NCI-H82 (cell line): ENCODE measurements around the gene XRCC3.
"Not testable (repeated sequence)": the region's sequence is repeated elsewhere in the genome, so short reads cannot be mapped to it uniquely, and the experiment has no call there.

Experiments
- DNase-seq: peaks from one replicate; lab custom pipeline; 2025; lab: John Stamatoyannopoulos, UW

Gene XRCC3

DNA sequence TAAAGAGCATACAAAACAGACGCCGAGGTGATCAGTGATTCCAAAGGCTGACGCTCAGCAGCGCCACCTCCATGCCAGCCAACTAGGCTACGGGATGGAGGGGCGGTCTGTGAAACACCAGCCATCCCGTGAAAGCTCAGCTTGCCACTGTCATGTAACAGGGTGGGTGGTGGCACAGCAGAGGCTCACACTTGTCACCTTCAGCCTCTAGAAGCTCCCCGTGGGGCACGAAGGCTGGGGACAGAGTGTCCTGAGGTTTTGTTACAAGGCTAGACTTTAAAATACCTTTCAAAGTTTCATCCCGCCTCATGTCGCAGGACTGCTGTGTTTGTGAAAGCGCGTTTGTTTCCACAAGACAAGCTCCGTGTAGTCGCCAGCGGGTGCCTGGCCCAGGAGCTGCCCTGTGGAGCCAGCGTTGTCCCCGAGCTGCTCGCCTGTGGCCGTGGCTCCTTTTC lies 20.7 kb downstream of the XRCC3 start:
- no peak for DNase-seq

DNA sequence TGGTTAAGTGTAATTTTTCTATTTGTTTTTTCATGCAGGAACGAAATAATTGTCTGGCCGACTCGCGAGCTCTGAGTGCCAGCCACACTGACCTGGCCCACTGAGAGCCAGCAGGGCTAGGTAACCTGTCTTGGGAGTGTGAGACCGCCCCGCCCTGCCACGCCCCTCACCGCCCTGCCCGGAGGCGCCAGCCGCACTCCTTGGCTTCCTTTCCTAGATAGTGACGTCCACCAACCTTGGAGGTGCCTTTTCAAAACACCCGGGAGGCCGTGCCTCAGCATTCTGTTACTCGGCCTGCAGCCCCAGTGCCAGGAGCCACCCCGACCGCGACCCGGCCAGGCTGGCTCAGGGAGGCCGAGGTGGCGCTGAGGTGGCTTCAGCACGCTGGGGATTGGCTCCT lies 21.7 kb downstream of the XRCC3 start:
- DNase-seq = no peak

DNA sequence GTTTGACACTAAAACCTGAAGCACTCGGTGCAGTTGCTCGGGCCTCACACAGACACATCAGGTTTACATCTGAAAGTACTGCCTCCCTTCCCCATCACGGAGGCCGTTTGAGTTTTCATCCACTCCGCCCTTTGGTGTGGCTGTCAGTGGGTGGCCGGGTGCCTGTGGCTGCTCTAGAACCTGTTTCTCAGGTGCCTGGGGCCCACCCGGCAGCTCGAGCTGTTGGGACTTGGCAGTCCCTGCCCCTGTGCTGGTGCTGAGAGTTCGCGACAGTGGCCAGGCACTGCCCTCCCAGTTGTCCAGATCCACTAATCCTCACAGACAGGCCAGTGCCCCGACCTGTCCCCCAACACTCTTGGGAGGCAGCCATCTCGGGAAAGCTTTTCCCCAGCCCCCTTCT lies 22.4 kb downstream of the XRCC3 start:
- no peak for DNase-seq

GRCh38 chr14:103692159-103692558 lies 23.1 kb downstream of the XRCC3 start:
- DNase-seq = no peak

GRCh38 chr14:103691655-103692054 lies 23.6 kb downstream of the XRCC3 start:
- not testable (repeated sequence) for DNase-seq

- no peak for DNase-seq
Observed at GRCh38 chr14:103690332-103690731, 24.9 kb downstream of the XRCC3 start.

DNA sequence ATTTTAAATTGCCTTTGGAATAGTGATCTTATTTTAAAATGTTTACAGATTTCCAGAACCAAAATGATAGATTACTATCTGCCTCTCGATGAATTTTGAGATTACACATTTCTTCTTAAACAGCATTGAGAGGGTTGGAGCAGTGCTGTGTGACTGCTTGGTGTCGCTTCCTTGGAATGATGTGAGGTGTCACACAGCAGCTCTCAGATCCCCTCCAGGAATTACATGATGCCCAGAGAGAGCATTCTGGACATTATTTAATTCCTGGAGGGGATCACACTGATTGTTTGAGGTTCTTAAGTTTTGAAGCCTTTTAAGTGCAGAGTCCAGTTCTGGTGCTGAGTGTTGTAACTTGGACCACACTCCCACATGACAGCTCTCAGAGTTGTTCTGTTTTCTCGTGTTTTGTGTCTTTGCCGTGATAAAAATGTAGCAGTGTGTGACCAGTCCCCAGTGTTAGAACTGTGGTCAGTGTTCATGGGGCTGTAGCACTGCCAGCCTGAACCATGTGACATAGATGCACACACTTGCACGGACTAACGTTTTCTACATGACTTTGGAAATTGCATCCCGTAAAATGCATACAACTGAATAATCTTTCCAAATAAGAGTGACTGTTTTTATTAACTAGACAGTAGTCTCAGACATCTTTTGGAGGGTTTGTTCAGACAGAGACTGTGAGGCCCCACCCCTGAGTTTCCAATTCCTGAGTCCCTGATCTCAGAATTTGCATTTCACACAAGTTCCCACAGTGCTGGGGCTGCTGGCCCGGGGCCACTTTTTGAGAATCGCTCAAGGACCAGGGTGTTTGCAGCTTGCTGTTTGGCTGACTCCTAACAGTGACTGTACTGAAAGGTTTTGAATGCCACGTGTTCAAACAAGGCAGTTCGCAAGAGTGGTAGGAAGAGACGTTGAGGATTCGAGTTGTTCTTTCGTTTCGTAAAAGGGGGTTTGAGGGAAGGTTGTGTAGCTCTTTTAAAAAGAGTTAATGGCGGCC lies 26.0 kb downstream of the XRCC3 start:
- DNase-seq = no peak

DNA sequence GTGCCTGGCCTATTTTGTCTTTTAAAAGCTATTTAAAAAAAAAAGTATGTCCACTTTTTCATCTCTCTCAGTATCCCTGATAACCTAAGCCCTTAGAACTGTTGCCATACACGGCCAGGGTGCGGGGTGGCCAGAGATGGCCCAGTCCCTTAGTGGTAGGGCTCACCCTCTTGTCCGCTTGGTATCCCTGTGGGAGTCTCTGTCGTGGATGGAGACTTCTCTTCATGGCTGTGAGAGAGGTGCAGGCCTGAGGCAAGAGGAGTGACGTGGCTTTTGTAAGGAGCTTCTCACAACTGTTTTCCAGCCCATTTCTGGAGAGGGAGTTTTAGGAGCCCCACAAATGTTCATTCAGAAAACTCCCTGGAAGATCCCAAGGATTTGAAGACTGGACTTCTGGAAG lies 26.8 kb downstream of the XRCC3 start:
- no peak for DNase-seq

DNA sequence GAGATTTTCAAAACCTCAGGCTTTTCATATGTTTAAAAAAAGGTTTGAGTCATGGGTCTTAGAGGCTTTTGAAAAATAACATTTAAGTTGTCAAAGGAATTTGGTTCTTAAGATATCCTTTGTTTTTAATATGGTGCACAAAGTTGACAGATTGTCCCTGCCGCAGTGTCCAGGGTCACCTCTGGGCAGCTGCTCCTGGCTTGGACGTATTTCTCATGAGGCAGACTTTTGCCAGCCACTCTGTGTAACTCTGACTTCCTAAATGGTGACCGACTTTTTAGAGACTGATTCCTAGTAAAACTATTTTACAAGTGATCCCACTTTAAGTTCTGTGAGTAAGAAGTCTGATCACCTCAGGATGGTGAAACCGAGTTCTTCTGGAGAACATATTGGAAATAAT lies 27.5 kb downstream of the XRCC3 start:
- no peak for DNase-seq

DNA sequence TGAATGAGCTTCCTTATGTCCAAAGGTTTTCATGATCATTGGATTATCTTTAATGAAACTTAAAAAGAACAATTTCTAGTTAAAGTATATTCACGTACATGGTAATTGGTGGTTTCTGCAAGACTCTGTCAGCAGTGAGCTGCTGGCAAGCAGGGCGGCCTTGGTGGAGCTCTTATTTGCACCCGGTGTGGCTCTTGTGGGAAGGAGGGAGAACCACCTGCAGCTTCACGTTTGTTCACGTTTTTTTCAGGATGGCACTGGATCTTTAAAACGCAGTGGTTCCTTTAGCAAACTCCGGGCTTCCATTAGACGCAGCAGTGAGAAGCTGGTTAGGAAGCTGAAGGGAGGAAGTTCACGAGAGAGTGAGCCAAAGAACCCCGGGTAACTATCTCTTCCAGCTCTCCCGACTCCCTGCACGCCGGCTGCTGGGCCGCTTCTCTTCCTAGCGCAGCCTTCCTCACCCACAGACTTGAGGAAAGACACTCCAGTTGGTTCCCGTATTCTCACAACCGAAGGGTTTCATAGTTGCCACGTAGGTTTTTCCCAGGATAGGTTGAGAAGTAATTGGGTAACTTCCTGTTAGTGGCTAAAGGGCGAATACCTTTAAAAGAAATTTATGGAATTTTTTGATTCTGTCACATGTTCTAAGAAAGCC lies 28.3 kb downstream of the XRCC3 start:
- DNase-seq = no peak

DNA sequence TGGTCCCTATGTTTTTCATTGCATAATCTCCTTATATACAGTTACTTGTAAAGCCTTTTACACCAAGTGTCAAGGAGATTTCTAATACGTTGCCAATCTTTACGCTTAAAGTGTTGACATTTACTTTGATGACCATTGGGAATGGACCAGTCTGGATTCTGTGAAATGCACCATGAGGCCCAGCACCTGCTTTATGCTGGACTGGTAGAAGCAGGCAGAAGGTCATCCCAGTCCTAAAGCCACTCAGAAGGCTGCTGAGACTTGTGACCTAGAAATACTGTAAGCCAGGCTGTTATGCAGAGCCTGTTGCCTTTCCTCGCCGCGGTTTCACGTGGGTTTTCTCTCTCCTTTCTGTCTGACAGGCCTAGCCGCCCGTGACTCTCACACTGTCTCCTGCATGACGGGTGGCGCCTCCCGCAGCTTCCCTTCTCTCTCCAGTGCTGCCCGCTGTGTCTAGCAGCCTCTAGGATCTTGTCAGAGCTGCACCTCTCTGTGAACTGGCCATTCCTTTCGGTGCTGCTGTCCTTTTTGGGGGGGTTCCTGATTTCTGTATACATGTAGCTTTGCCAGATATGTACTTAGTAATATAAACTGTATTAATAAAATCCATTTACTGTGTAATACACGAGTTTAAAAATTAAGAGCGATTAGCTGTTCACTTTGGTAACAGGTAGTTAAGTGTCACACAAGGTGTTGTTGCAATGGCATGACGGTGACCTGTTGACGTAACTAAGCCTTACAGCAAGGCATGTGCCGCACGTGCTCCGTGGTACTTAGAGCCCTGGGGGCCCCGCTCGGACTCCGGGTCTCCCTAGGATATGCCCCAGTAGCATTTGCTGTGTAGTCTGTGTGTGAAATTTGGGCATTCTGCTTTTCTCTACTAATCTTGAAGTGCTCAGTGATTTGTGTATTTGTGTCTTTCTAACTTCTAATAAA lies 29.7 kb downstream of the XRCC3 start:
- DNase-seq = no peak

DNA sequence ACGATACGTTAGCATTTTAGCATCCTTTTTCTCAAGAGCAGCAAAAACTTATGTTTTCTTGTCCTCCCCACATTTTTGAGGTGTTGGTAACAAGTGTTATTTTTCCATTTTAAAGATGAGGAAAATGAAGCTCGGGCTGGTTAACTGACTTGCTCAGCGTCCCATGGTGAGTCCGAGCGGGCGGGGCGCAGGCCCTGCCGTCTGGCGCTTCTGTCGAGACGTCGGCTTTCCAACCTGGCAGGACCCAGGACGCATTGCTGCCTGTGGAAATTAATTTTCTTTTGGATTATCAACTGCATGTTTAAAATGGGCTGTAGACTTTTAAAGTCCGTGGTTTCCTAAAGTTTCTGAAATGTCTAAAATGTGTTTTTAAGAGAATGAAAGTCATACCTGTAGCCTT lies 30.4 kb downstream of the XRCC3 start:
- DNase-seq = no peak

DNA sequence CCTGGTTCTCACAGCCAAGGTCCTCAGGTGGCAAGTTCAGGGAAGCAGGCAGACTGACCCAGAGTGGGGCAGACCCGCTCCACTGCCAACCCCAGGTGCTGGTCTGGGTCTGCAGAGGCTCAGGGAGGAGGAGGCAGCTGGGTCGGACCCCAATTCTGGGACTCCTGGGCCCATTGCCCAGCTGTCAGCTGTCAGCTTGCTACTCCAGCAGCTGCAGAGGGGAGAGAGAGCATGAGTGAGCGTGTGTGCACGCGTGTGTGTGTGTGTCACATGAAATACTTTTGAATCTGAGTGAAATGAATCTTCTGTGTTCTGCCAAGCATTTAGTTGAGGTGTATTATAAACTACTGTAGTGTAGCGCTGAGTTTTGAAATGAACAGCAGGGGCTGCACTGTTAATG lies 30.8 kb downstream of the XRCC3 start:
- no peak for DNase-seq

- no peak for DNase-seq
Observed at GRCh38 chr14:103683139-103683538, 32.1 kb downstream of the XRCC3 start.

DNA sequence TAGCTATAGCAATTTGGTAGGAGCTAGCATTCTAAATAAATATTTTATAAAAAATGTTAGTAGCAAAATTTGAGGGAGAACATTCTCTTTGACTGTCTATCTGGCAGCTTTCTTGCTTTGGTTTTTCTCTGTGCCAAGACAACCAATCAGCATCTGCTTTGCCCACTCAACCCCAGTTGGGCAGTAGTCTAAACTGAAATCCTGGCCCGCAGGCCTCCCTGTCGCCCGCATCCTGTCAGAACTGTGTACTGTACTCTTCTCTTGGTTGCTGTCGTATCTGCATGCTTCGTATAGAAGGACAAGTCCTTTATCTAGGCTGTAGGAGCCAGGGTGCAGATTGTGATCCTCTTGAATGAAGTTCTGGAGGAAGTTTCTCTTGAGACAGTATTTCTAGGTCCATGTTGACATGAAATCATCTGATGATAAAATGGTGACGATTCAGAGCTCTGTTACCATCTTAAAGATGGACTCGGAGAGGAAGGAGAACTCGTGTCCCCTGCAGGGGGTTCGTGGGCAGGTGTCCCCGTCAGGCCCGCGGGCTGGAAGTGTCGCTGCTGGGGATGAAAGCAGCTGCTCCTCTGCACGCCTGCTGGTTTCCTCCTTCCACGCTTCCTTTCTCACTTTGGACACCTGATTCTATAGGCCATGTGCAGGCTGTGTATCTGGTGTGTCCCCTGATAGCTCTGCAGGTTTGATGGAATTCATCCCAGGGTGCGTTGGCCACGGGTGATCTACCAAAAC lies 34.6 kb downstream of the XRCC3 start:
- DNase-seq = no peak

DNA sequence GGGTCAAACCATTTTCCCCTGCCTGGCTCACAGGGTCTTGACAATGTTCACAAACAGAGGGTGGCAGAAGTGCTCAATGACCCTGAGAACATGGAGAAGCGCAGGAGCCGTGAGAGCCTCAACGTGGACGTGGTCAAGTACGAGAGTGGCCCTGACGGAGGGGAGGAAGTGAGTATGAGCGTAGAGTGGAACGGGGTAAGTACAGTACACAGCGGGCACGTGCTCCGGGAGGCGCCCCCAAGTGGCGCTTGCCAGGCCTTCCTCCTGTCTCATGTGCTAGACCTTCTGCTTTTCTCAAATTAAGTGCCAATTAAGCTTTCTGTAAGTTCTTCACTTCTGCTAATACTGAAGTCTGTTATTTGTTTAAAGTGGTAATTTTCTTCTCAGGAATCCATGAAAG lies 35.9 kb downstream of the XRCC3 start:
- DNase-seq = peak; percentile 47

- DNase-seq = no peak
Observed at GRCh38 chr14:103676881-103677675, 38.2 kb downstream of the XRCC3 start.

- no peak for DNase-seq
Observed at GRCh38 chr14:103675957-103676356, 39.3 kb downstream of the XRCC3 start.

- no peak for DNase-seq
Observed at GRCh38 chr14:103671911-103672310, 43.3 kb downstream of the XRCC3 start.

GRCh38 chr14:103669370-103669769 lies 45.9 kb downstream of the XRCC3 start:
- no peak for DNase-seq

GRCh38 chr14:103668117-103668516 lies 47.1 kb downstream of the XRCC3 start:
- DNase-seq = no peak
